H1 (cell line): ENCODE measurements around the gene SHOC1. TPM values are rescaled to one million over a fixed set of nuclear protein-coding genes. Genes with fewer than 3 reads are reported as not detected.

Experiments
- CTCF ChIA-PET: fragments of 300-600 bp; sonication (Branson Sonifier 250); formaldehyde crosslinking; loops from one replicate; lab custom pipeline; 2021; ENCODE audit not compliant: partially characterized antibody; lab: Charles Lee
- POLR2A ChIA-PET: fragments of 300-600 bp; sonication (Branson Sonifier 250); formaldehyde crosslinking; loops from one replicate; lab custom pipeline; 2021; ENCODE audit warnings: inconsistent platforms; ENCODE audit not compliant: partially characterized antibody; lab: Charles Lee
- DNase-seq, 2 experiments: peaks; one replicate each; pipeline versions ENCODE4 v3.0.0 to v3.0.0-alpha.2; 2010 to 2022; ENCODE audit warnings: low spot score in 2 of 2, low read depth in 1 of 2, mixed read lengths in 1 of 2
- FAIRE-seq: peaks from 2 replicates; lab custom pipeline; 2011; peaks lifted over from hg19 to GRCh38; lab: Jason Lieb, UNC
- H2AFZ ChIP-seq: 2 replicates; pipeline ENCODE4 v1.8.1; 2012; ENCODE audit warnings: low read length, inconsistent platforms
- H2AK5ac ChIP-seq: 2 replicates; pipeline ENCODE4 v1.6.1; 2013; ENCODE audit warnings: low read depth, low read length
- H2BK120ac ChIP-seq: replicated peaks from 2 replicates; pipeline ENCODE3; 2013; ENCODE audit warnings: low read depth, low read length, inconsistent platforms
- H2BK12ac ChIP-seq: 2 replicates; pipeline ENCODE4 v1.6.1; 2013; ENCODE audit warnings: low read depth, low read length
- H2BK15ac ChIP-seq: 2 replicates; pipeline ENCODE4 v1.6.1; 2013; ENCODE audit warnings: low read length
- H2BK20ac ChIP-seq: 2 replicates; pipeline ENCODE4 v1.6.1; 2013; ENCODE audit warnings: low read length
- H2BK5ac ChIP-seq: 2 replicates; pipeline ENCODE4 v1.6.1; 2013; ENCODE audit warnings: low read depth, low read length
- H3K14ac ChIP-seq: 2 replicates; pipeline ENCODE4 v1.6.1; 2013; ENCODE audit warnings: inconsistent platforms; ENCODE audit not compliant: insufficient read length
- H3K18ac ChIP-seq: 2 replicates; pipeline ENCODE4 v1.6.1; 2013; ENCODE audit warnings: low read length; ENCODE audit errors: extremely low read depth
- H3K23ac ChIP-seq: 2 replicates; pipeline ENCODE4 v1.6.1; 2013; ENCODE audit warnings: inconsistent platforms; ENCODE audit not compliant: insufficient read length
- H3K23me2 ChIP-seq: 2 replicates; pipeline ENCODE4 v1.6.1; 2013; ENCODE audit warnings: low read depth, low read length
- H3K27ac ChIP-seq: 2 replicates; pipeline ENCODE4 v1.6.1; 2011; ENCODE audit warnings: low read depth, low read length, inconsistent platforms
- H3K27me3 ChIP-seq, 4 experiments: replicated peaks in 1 of 4; 1 replicate in 1 of 4; 2 replicates in 3 of 4; pipeline versions ENCODE4 v1.6.1 to v1.8.1; 2011 to 2013; ENCODE audit warnings: low read length in 3 of 4, mild to moderate bottlenecking in 3 of 4, inconsistent platforms in 2 of 4, mixed read lengths in 2 of 4, moderate library complexity in 1 of 4; ENCODE audit not compliant: control insufficient read depth in 3 of 4, insufficient read depth in 3 of 4; ENCODE audit errors: extremely low read depth in 1 of 4
- H3K36me3 ChIP-seq, 4 experiments: 2 replicates each; pipeline versions ENCODE4 v1.6.1 to v1.8.1; 2011 to 2013; ENCODE audit warnings: mild to moderate bottlenecking in 4 of 4, low read length in 3 of 4, moderate library complexity in 2 of 4, control low read depth in 1 of 4, inconsistent platforms in 1 of 4; ENCODE audit not compliant: insufficient read depth in 4 of 4, control insufficient read depth in 2 of 4
- H3K4ac ChIP-seq: replicated peaks from 2 replicates; pipeline ENCODE3; 2013; ENCODE audit warnings: low read length, low read depth, mixed read lengths, inconsistent platforms; ENCODE audit not compliant: insufficient read length
- H3K4me1 ChIP-seq, 4 experiments: replicated peaks in 1 of 4; 1 replicate in 1 of 4; 2 replicates in 3 of 4; pipeline versions ENCODE4 v1.6.1 to v1.8.1; 2011 to 2013; ENCODE audit warnings: low read length in 3 of 4, inconsistent platforms in 2 of 4, mixed read lengths in 1 of 4; ENCODE audit not compliant: insufficient read depth in 4 of 4, control insufficient read depth in 3 of 4
- H3K4me2 ChIP-seq, 2 experiments: 2 replicates each; pipeline versions ENCODE4 v1.6.1 to v1.8.1; 2011 to 2013; ENCODE audit warnings: low read depth in 2 of 2, low read length in 2 of 2, control low read depth in 1 of 2, inconsistent platforms in 1 of 2, mild to moderate bottlenecking in 1 of 2; ENCODE audit not compliant: insufficient read depth in 1 of 2
- H3K4me3 ChIP-seq, 4 experiments: fragments of 200-600, 300-600 bp in 1 of 4; sonication (generic), shearing (Covaris generic), sonication (Bioruptor Twin) in 1 of 4; 2 replicates each; pipeline versions ENCODE4 v1.5.1 to v1.8.1; 2011 to 2016; ENCODE audit warnings: low read length in 4 of 4, low read depth in 3 of 4, control low read depth in 2 of 4, inconsistent platforms in 2 of 4, mild to moderate bottlenecking in 2 of 4, mixed read lengths in 1 of 4, moderate library complexity in 1 of 4; ENCODE audit not compliant: insufficient read depth in 2 of 4; ENCODE audit errors: extremely low read depth in 1 of 4
- H3K56ac ChIP-seq: replicated peaks from 2 replicates; pipeline ENCODE3; 2013; ENCODE audit warnings: low read depth, mild to moderate bottlenecking, mixed read lengths, low read length, inconsistent platforms; ENCODE audit not compliant: insufficient read length
- H3K79me1 ChIP-seq: 2 replicates; pipeline ENCODE4 v1.6.1; 2013; ENCODE audit warnings: low read depth, low read length, control low read depth
- H3K79me2 ChIP-seq, 2 experiments: 2 replicates each; pipeline versions ENCODE4 v1.6.1 to v1.8.1; 2012 to 2013; ENCODE audit warnings: low read length in 2 of 2, mild to moderate bottlenecking in 2 of 2, inconsistent platforms in 1 of 2; ENCODE audit not compliant: insufficient read depth in 2 of 2, control insufficient read depth in 1 of 2
- H3K9ac ChIP-seq, 4 experiments: replicated peaks in 1 of 4; 1 replicate in 1 of 4; 2 replicates in 3 of 4; pipeline versions ENCODE4 v1.6.1 to v1.8.1; 2011 to 2013; ENCODE audit warnings: low read depth in 3 of 4, low read length in 3 of 4, control low read depth in 2 of 4, mild to moderate bottlenecking in 2 of 4, moderate library complexity in 2 of 4, inconsistent platforms in 1 of 4; ENCODE audit errors: extremely low read depth in 1 of 4
- H3K9me3 ChIP-seq, 2 experiments: 2 replicates each; pipeline versions ENCODE4 v1.6.1 to v1.8.1; 2012 to 2013; ENCODE audit warnings: mild to moderate bottlenecking in 2 of 2, moderate library complexity in 2 of 2, control low read depth in 1 of 2, inconsistent platforms in 1 of 2, low read depth in 1 of 2, low read length in 1 of 2, mixed read lengths in 1 of 2; ENCODE audit not compliant: insufficient read depth in 2 of 2
- H4K20me1 ChIP-seq, 2 experiments: replicated peaks in 1 of 2; 2 replicates each; pipeline versions ENCODE3 to v1.8.1; 2011 to 2013; ENCODE audit warnings: inconsistent platforms in 2 of 2, low read length in 2 of 2, mild to moderate bottlenecking in 1 of 2; ENCODE audit not compliant: insufficient read depth in 2 of 2, control insufficient read depth in 1 of 2
- H4K5ac ChIP-seq: 2 replicates; pipeline ENCODE4 v1.6.1; 2013; ENCODE audit warnings: low read length, low read depth, mixed read lengths, inconsistent platforms; ENCODE audit not compliant: insufficient read length
- H4K8ac ChIP-seq: 2 replicates; pipeline ENCODE4 v1.8.0; 2013; ENCODE audit warnings: mild to moderate bottlenecking, moderate library complexity, low read length, inconsistent platforms; ENCODE audit not compliant: insufficient read depth; ENCODE audit errors: extremely low read depth
- H4K91ac ChIP-seq: replicated peaks from 2 replicates; pipeline ENCODE3; 2013; ENCODE audit warnings: low read length, mixed read lengths, inconsistent platforms; ENCODE audit not compliant: insufficient read length
- ATF2 ChIP-seq: IDR thresholded peaks from 2 replicates; pipeline ENCODE4 v1.6.1; 2012; ENCODE audit warnings: low read length, inconsistent platforms
- EZH2 ChIP-seq: fragments of 200-600 bp; sonication (generic); IDR thresholded peaks from 2 replicates; pipeline ENCODE4 v1.7.1; 2012; ENCODE audit warnings: low read depth, mild to moderate bottlenecking, moderate library complexity, low read length, inconsistent platforms; ENCODE audit not compliant: severe bottlenecking
- GTF2F1 ChIP-seq: IDR thresholded peaks from 2 replicates; pipeline ENCODE4 v1.6.1; 2012; ENCODE audit warnings: low read depth, low read length, improper control_type of control experiment, borderline replicate concordance
- KDM5A ChIP-seq: fragments of 200-600 bp; IDR thresholded peaks from 2 replicates; pipeline ENCODE4 v1.7.1; 2012; ENCODE audit warnings: mild to moderate bottlenecking, low read length, inconsistent platforms, mixed read lengths
- MAFK ChIP-seq: IDR thresholded peaks from 2 replicates; pipeline ENCODE4 v1.6.1; 2012; ENCODE audit warnings: low read depth, mild to moderate bottlenecking, improper control_type of control experiment, low read length
- NANOG ChIP-seq: IDR thresholded peaks from 2 replicates; pipeline ENCODE4 v1.6.1; 2011; ENCODE audit warnings: low read length, low read depth, mild to moderate bottlenecking, inconsistent platforms; ENCODE audit not compliant: insufficient read depth, poor library complexity, severe bottlenecking
- PHF8 ChIP-seq: fragments of 200-600 bp; sonication (generic); conservative IDR thresholded peaks from 2 replicates; pipeline ENCODE4 v1.7.1; 2012; ENCODE audit warnings: low read depth, mild to moderate bottlenecking, inconsistent platforms, low read length, moderate library complexity
- SIN3A ChIP-seq, 2 experiments: IDR thresholded peaks in 1 of 2; conservative IDR thresholded peaks in 1 of 2; 2 replicates each; pipeline ENCODE4 v1.6.1; 2011 to 2012; ENCODE audit warnings: low read length in 2 of 2, improper control_type of control experiment in 1 of 2, low read depth in 1 of 2, mild to moderate bottlenecking in 1 of 2
- TEAD4 ChIP-seq: IDR thresholded peaks from 2 replicates; pipeline ENCODE4 v1.6.1; 2012; ENCODE audit warnings: low read depth, low read length, inconsistent platforms, mixed read lengths
- USF2 ChIP-seq: IDR thresholded peaks from 2 replicates; pipeline ENCODE4 v1.6.1; 2011; ENCODE audit warnings: low read length, improper control_type of control experiment
- WGBS, 2 experiments: shearing (Covaris generic) in 1 of 2; methylation state at CpG; one replicate each; pipeline versions ENCODE4 v1.1.6 to v1.1.7; 2013 to 2015; ENCODE audit warnings: low lambda C conversion rate in 2 of 2, mixed read lengths in 2 of 2, inconsistent platforms in 1 of 2, low coverage in 1 of 2, missing lambda C conversion rate in 1 of 2; ENCODE audit not compliant: insufficient replicate concordance in 2 of 2, insufficient coverage in 1 of 2, insufficient read length in 1 of 2; ENCODE audit errors: extremely low coverage in 1 of 2, missing lambda C conversion rate in 1 of 2; 5-methylcytosine and 5-hydroxymethylcytosine counted together
- polyA plus RNA-seq, 7 experiments: library from polyadenylated mRNA; depleted of rRNA in 3 of 7; stranded (reverse) in 5 of 7; unstranded in 2 of 7; fragments of >200 nt in 5 of 7; fragments of 200-250 nt in 2 of 7; gene quantifications; 1 replicate in 5 of 7; 2 replicates in 1 of 7; 4 replicates in 1 of 7; pipeline versions ENCODE4 v1.2.1 to v1.2.3, GENCODE V29; 2011 to 2013; ENCODE audit warnings: missing spikeins in 2 of 7, mixed read lengths in 2 of 7
- total RNA-seq: library from RNA; stranded (reverse); fragmentation: NEBNext Ultra II Directional; extraction: Animal tissue kit (Norgen Biotek cat#: 25700); gene quantifications from 2 replicates; pipeline ENCODE4 v1.2.1, GENCODE V29; 2021

Gene SHOC1
- total and polyA plus RNA-seq, 2 of the 8 experiments (the other 6 are each of a cell fraction or from before 2014, with no cell fraction given): not detected

GRCh38 chr9:111762556-111762955, 32.2 kb downstream of the SHOC1 start:
- no peak overlapping the region for H3K9ac ChIP-seq
- ChIA-PET CTCF (interaction anchor here (0.7 to 9.2 kb wide), 2 partner anchors 308 to 313 kb away, joined by 3 to 118 read pairs; no protein-coding TSS in a partner anchor), POLR2A (no interaction called here)
- H3K79me1 ChIP-seq: no peaks in the 10 kb centered on the region
- no peak overlapping the region for H2BK120ac ChIP-seq
- WGBS, 2 experiments: 0% methylated on average over 2 of the region's 2 CpGs; no CpG with 5 or more reads in 1 of the 2 experiments
- no peak overlapping the region for H3K27ac ChIP-seq
- no peak overlapping the region for H2AK5ac ChIP-seq
- no peak for DNase-seq
- H3K79me2 ChIP-seq: no peaks in the 10 kb centered on the region
- H3K9me3 ChIP-seq: no peaks in the 10 kb centered on the region
- H3K4me3 ChIP-seq: no peak overlapping the region
- no peak overlapping the region for H3K18ac ChIP-seq
- H3K23ac ChIP-seq: no peak overlapping the region
- no peak overlapping the region for H2BK20ac ChIP-seq
- H3K36me3 ChIP-seq: no peaks in the 10 kb centered on the region
- H3K23me2 ChIP-seq: no peaks in the 10 kb centered on the region
- no peaks in the 10 kb centered on the region for H4K20me1 ChIP-seq
- no peak overlapping the region for H3K14ac ChIP-seq
- H3K56ac ChIP-seq: no peak overlapping the region
- no peak overlapping the region for H3K4ac ChIP-seq
- H2BK12ac ChIP-seq: no peak overlapping the region
- H4K5ac ChIP-seq: no peak overlapping the region
- no peak overlapping the region for H3K4me2 ChIP-seq
- no peaks in the 10 kb centered on the region for H3K4me1 ChIP-seq
- no peak for FAIRE-seq
- no peak overlapping the region for H2BK15ac ChIP-seq
- H2AFZ ChIP-seq: no peak overlapping the region
- H4K91ac ChIP-seq: no peak overlapping the region
- H3K27me3 ChIP-seq: no peaks in the 10 kb centered on the region
- H2BK5ac ChIP-seq: no peak overlapping the region
- H4K8ac ChIP-seq: no peak overlapping the region
- TF ChIP-seq EZH2: no peak
- TF ChIP-seq USF2: no peak
- no peak for TF ChIP-seq KDM5A
- TF ChIP-seq ATF2: no peak
- TF ChIP-seq NANOG: no peak
- TF ChIP-seq TEAD4: no peak
- no peak for TF ChIP-seq MAFK
- TF ChIP-seq PHF8: no peak
- no peak for TF ChIP-seq SIN3A (conservative IDR thresholded peaks at IDR 0.05 in 1 of 2, IDR thresholded peaks at IDR 0.05 in 1 of 2; ENCODE audit: low read depth in 1 of 2, low read length in 2 of 2)
- no peak for TF ChIP-seq GTF2F1
